Transverse colon (tissue), 4 donors: ENCODE data around the gene CHST5. TPM values are rescaled to one million over a fixed set of nuclear protein-coding genes. Genes with fewer than 3 reads are reported as not detected.

ENCODE experiments used
- DNase-seq: peaks from one replicate; pipeline ENCODE4 v3.0.0-alpha.2; 2019
- H3K27ac ChIP-seq, 4 donors: fragments of 200-600 bp; sonication (generic); 2 replicates each; pipeline ENCODE4 v1.5.1; 2016 to 2018; ENCODE audit warnings: inconsistent platforms in 4 of 4
- H3K27me3 ChIP-seq: fragments of 200-600 bp; sonication (generic); 2 replicates; pipeline ENCODE4 v1.5.1; 2017; ENCODE audit warnings: inconsistent platforms
- H3K36me3 ChIP-seq, 4 donors: fragments of 200-600 bp; sonication (generic); 2 replicates each; pipeline ENCODE4 v1.5.1; 2017 to 2019; ENCODE audit warnings: inconsistent platforms in 4 of 4
- H3K4me1 ChIP-seq, 4 donors: fragments of 200-600 bp; sonication (generic); 2 replicates each; pipeline ENCODE4 v1.5.1; 2017 to 2020; ENCODE audit warnings: inconsistent platforms in 4 of 4
- H3K4me3 ChIP-seq, 4 donors: fragments of 200-600 bp; sonication (generic); 1 replicate in 1 of 4; 2 replicates in 3 of 4; pipeline versions ENCODE4 v1.5.1 to v1.6.1; 2017 to 2019; ENCODE audit warnings: inconsistent platforms in 4 of 4
- H3K9me3 ChIP-seq, 2 donors: fragments of 200-600 bp; sonication (generic); 2 replicates each; pipeline ENCODE4 v1.5.1; 2017 to 2019; ENCODE audit warnings: inconsistent platforms in 2 of 2
- EP300 ChIP-seq: sonication (generic); formaldehyde crosslinking; IDR thresholded peaks from one replicate; pipeline ENCODE4 v1.6.1; 2017; ENCODE audit warnings: antibody characterized with exemption, low read depth
- POLR2A ChIP-seq: fragments of 450-650 bp; IDR thresholded peaks from one replicate; pipeline ENCODE4 v1.6.1; 2016; ENCODE audit warnings: antibody characterized with exemption, mild to moderate bottlenecking, moderate library complexity
- POLR2AphosphoS5 ChIP-seq, 3 donors: sonication (generic); formaldehyde crosslinking; IDR thresholded peaks; one replicate each; pipeline ENCODE4 v1.6.1; 2016; ENCODE audit warnings: antibody characterized with exemption in 3 of 3
- WGBS, 2 donors: methylation state at CpG; one replicate each; pipeline ENCODE4 v1.1.5; 2018; ENCODE audit warnings: low coverage in 1 of 2; 5-methylcytosine and 5-hydroxymethylcytosine counted together
- in situ Hi-C, 4 donors: fragments of 200-750 bp; cut with MboI; loops; one replicate each; pipeline versions ENCODE4 v1.15.0 to v1.15.1; 2017; ENCODE audit warnings: low sequenced_read_pairs in 3 of 4, low pct_ligation_motif_present in 1 of 4, low pct_unique_long_range_greater_than_20kb in 1 of 4
- intact Hi-C: fragments of 100-400 bp; cut with DNase I; formaldehyde crosslinking; loops from one replicate; pipeline ENCODE4 v1.15.1; 2023; ENCODE audit warnings: low total_unique reads
- total RNA-seq, 4 donors: library from RNA; depleted of rRNA; stranded (reverse); fragments of >200 nt; gene quantifications; one replicate each; pipeline ENCODE4 v1.1.0, GENCODE V29; 2016
- TF ChIP-seq, protein P1 (sequence below), 5 experiments: fragments of 200-600 bp in 3 of 5; fragments of 450-650 bp in 2 of 5; sonication (generic) in 3 of 5; IDR thresholded peaks; 1 replicate in 2 of 5; 2 replicates in 3 of 5; pipeline ENCODE4 v1.5.1; 2016 to 2017; ENCODE audit warnings: antibody characterized with exemption in 5 of 5, inconsistent platforms in 3 of 5, mild to moderate bottlenecking in 2 of 5, moderate library complexity in 1 of 5

Gene CHST5
- total RNA-seq, 4 donors from 2014 or later = 17.6 to 52.0 (median 33.8) TPM

DNA sequence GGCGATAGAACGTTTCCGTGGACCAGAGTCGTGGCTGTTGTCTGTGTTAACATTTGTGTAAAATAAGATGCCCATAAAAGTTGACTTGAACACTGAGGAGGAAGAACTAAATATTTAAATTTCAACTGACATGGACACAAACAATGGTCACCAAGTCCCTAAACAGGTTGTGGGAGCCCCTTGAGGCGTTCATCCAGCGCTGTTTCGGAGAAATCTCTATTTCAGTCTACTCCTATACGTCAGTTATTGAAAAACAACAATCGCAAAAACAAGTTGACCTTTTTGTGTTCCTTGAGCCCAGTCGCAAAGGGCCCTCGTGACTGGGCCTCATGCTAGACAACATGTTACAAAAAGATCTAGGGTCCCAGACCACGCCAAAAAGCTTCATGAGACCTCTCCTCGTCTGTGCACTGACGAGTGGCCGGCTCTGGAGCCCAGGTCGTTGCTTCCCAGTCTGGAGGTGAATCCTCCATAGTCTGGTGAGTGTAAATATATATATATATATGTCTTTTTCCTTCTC lies 20.6 kb upstream of the CHST5 start:
- Histone ChIP-seq H3K27ac (peak overlapping the region; percentile 73 to 90 (median 88)), H3K36me3 (no peaks in the 10 kb centered on the region), H3K4me3 (peak overlapping the region in 2 of 4 donors; percentile 57 to 67), H3K9me3 (no peaks in the 10 kb centered on the region), H3K4me1 (peaks cover 7 to 13% (median 10%) of the 10 kb centered on the region in 4 donors), H3K27me3 (no peaks in the 10 kb centered on the region)
- WGBS, 2 donors = 47 to 49% methylated on average over 10 to 16 of the region's 16 CpGs
- peak in 1 of 3 donors; percentile 3 for TF ChIP-seq POLR2AphosphoS5 (IDR thresholded peaks at IDR 0.05)
- TF ChIP-seq, protein P1, sequence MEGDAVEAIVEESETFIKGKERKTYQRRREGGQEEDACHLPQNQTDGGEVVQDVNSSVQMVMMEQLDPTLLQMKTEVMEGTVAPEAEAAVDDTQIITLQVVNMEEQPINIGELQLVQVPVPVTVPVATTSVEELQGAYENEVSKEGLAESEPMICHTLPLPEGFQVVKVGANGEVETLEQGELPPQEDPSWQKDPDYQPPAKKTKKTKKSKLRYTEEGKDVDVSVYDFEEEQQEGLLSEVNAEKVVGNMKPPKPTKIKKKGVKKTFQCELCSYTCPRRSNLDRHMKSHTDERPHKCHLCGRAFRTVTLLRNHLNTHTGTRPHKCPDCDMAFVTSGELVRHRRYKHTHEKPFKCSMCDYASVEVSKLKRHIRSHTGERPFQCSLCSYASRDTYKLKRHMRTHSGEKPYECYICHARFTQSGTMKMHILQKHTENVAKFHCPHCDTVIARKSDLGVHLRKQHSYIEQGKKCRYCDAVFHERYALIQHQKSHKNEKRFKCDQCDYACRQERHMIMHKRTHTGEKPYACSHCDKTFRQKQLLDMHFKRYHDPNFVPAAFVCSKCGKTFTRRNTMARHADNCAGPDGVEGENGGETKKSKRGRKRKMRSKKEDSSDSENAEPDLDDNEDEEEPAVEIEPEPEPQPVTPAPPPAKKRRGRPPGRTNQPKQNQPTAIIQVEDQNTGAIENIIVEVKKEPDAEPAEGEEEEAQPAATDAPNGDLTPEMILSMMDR (IDR thresholded peaks at IDR 0.05) = no peak
- no peak for TF ChIP-seq POLR2A
- TF ChIP-seq EP300 = no peak
- intact Hi-C loops = no loop called here
- in situ Hi-C loops = no loop called here
- DNase-seq = no peak

DNA sequence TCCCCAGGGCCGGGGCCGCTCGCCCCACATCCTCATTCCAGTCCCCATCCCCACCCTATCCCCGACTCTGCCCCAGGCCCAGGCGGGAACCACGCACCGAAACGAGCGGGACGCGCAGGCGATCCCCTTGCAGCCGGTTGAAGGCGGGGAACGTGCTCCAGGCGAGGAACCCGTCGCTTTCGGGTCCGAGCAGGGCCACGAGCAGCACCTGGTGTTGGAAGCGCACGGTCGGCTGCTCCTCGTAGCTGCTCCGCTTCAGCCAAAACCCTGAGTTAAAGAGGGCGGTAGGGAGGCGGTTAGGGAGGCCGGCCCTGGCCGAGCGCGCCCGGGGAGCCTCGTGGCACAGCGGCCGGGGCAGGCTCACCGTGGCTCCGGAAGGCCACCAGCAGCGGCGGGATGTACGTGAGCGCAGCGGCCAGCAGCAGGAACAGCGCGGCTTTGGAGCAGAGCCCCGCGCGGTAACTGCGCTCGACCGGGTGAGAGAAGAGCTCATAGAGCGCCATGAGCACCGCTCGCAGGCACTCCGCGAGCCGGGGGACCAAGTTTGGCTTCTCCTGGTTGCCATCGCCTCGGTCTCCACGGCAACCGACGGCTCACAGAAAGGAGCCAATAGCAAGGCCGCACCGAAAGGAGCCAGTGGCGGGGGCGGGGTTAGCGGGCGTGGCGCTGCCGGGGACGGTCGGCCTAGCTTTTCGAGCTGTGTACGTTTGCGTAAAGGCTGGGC lies 20.0 kb upstream of the CHST5 start, which contains the start of gene TMEM231:
TSS of gene TMEM231 (minus strand) at position 546 of the 724 bp plus-strand sequence. CDS start at position 503, 43 bp downstream.
- peak within 1 kb of the TSS; percentile 73 to 90 (median 88) for H3K27ac ChIP-seq
- in situ Hi-C loops = no loop called here
- peaks cover 7 to 13% (median 10%) of the 10 kb centered on the region in 4 donors for H3K4me1 ChIP-seq
- 0% methylated on average over 49 of the region's 75 CpGs; no CpG with 5 or more reads in 1 of the 2 donors for WGBS, 2 donors
- intact Hi-C loops = no loop called here
- no peaks in the 10 kb centered on the region for H3K36me3 ChIP-seq
- peak; percentile 23 to 56 (median 36) for TF ChIP-seq POLR2AphosphoS5 (IDR thresholded peaks at IDR 0.05)
- TF ChIP-seq POLR2A = peak; percentile 24
- no peak for TF ChIP-seq EP300
- TF ChIP-seq, protein P1 (IDR thresholded peaks at IDR 0.05) = peak in 1 of 5 experiments; percentile 13
- no peaks in the 10 kb centered on the region for H3K27me3 ChIP-seq
- H3K9me3 ChIP-seq = no peaks in the 10 kb centered on the region
- peak within 1 kb of the TSS; percentile 57 to 73 (median 62) for H3K4me3 ChIP-seq
- peak; percentile 98 for DNase-seq

GRCh38 chr16:75555213-75555706 lies 19.4 kb upstream of the CHST5 start:
- Histone ChIP-seq H3K27me3 (no peaks in the 10 kb centered on the region), H3K4me3 (peak overlapping the region; percentile 57 to 73 (median 62)), H3K27ac (peak overlapping the region; percentile 73 to 90 (median 88)), H3K36me3 (no peaks in the 10 kb centered on the region), H3K4me1 (peaks cover 7 to 13% (median 11%) of the 10 kb centered on the region in 4 donors), H3K9me3 (no peaks in the 10 kb centered on the region)
- WGBS, 2 donors = 1% methylated on average over 24 of the region's 26 CpGs; no CpG with 5 or more reads in 1 of the 2 donors
- intact Hi-C loops = no loop called here
- peak; percentile 82 for DNase-seq
- no peak for TF ChIP-seq EP300
- TF ChIP-seq POLR2A = no peak
- TF ChIP-seq POLR2AphosphoS5 (IDR thresholded peaks at IDR 0.05) = peak in 1 of 3 donors; percentile 44
- TF ChIP-seq, protein P1 (IDR thresholded peaks at IDR 0.05) = peak in 1 of 5 experiments; percentile 7
- in situ Hi-C loops = no loop called here

GRCh38 chr16:75552951-75553350 lies 17.0 kb upstream of the CHST5 start:
- no peak for DNase-seq
- Histone ChIP-seq H3K4me1 (peaks cover 7 to 19% (median 14%) of the 10 kb centered on the region in 4 donors), H3K36me3 (no peaks in the 10 kb centered on the region), H3K27me3 (no peaks in the 10 kb centered on the region), H3K4me3 (no peak overlapping the region), H3K27ac (no peak overlapping the region), H3K9me3 (no peaks in the 10 kb centered on the region)
- intact Hi-C loops (no loop called here), in situ Hi-C loops (no loop called here)
- 74 to 88% methylated on average over 1 to 2 of the region's 2 CpGs for WGBS, 2 donors
- TF ChIP-seq EP300 (no peak), POLR2AphosphoS5 (IDR thresholded peaks at IDR 0.05) (no peak), POLR2A (no peak)
- TF ChIP-seq, protein P1 (IDR thresholded peaks at IDR 0.05) = no peak
